ENCODE data around the gene NUP107.

DNA sequence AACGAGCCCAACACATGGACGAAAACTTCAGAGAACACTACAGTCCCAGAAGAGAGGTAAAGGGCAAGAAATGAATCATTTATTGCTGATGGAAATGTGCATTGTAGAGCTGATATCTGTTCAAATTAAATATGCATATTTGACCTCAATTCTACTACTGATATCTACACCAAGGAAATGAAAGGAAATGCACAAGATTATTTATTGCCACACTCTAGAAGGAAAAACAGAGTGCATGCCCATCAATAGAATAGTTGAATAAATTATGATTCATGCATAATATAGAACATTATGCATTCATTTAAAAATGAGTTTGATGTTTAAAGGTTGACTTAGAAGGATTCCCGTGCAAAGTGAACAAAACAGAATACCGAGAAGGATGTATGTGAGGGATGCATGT is 15.6 kb upstream of the NUP107 start:
- TF ChIP-seq CTCF (IDR thresholded peaks at IDR 0.05; ENCODE audit: insufficient read depth, low read length, poor library complexity, severe bottlenecking) = no peak
- TF ChIP-seq EZH2phosphoT487 (conservative IDR thresholded peaks at IDR 0.05; ENCODE audit: low read length) = no peak
